LoVo (cell line): Measurements from ENCODE around the gene PALM.
"Not testable (repeated sequence)": the region's sequence is repeated elsewhere in the genome, so short reads cannot be mapped to it uniquely, and the experiment has no call there.

ENCODE experiments used
- DNase-seq: peaks from one replicate; pipeline ENCODE4 v3.0.0-alpha.2; 2016; ENCODE audit warnings: low spot score

The PALM gene

DNA sequence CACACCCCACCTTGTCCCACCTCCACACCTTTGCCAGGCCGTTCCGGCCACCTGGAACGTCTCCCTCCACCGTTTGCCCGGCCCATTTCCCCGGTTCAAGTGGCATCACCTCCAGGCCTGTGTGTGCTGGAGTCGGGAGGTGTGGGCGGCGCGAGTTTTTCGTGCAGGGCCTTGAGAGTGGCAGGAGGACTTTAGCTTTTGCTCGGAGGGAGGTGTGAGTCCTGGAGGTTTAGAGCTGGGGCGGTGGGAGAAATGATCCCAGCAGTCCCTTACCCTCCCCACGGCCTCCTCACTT, 4.3 kb upstream of the PALM start:
- DNase-seq: no peak

DNA sequence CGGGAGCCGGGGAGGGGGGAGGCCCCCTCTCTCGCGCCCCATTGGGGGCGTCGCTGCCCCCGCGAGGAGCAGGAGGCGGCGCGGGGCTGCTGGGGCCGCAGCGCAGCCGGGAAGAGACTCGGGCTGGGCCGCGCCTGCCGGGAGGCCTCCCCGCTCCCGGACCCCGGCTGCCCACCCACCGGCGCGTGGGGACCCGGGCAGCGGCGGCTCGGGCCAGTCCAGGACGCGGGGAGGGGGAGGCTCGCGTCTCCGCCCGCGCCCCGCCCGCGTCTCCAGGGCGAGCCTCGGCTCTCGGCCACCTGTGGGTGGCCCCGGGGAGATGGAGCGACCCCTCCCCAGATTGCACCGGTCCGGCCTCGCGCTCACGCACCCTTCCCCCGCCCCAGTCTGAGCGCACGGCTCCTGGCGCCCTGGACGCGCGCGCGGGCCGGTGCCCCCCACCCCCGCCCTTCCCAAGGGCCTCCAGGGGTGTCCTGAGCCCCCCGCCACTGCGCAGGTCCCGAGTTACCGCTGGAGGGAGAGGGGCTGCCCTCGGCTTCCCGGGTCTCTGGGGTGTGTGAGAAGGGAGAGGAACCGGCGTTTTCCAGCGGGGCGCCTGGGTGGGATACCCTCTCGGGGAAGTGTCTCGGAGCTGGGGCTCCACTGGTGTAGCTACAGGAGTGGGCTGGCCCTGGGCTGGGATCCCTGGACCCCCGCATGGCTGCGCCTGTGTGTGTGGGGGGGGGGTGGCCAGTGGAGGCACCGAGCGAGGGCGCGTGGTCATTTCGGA, 645 bp downstream of the PALM start:
- DNase-seq: no peak

DNA sequence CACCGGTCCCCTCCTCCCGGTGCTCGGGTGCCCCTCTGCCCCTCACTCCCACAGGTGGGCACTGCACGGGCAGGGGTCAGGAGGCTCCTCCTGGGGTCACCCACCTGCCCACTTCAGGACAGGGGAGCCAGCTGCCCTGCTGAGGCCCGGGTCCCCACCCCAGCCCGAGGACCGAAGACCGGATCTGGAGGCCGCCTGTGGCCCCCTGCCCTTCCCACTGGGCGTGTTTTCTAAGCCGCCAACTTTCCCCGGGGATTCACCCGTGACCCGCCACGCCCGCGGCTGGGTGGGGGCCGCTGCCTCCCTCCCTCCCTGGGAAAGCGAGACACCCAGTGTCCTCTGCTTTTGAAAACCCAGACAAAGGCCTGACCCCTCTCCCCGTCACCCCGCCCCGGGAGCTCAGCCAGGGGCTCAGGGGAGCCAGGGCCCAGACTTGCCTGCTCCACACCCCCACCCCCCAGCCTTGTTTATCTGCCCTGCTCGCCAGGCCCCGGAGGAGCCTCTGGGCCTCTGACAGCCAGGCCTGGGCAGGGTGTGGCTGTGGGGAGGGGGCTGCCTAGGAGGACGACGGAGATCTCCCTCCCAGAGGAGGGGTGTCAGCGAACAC, 1.3 kb downstream of the PALM start:
- no peak for DNase-seq

DNA sequence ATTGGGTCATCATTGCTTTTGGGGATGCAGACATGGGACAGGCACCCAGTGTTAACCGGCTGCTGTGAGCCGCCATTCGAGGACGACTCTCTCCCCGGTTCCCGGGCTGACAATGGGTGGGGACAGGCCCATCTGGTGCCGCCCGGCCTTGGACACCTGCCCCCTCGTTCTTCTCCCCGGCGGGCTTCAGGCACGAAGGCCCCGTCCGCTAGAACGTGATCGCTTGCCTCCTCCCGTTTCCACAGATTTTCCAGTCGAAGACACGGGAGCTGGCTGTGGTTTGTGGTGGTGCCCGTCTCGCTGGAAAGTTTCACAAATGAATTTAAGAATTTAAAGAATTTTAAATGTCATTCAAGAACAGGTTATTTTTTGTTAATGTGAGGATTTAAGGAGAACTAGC, 2.0 kb downstream of the PALM start:
- no peak for DNase-seq

DNA sequence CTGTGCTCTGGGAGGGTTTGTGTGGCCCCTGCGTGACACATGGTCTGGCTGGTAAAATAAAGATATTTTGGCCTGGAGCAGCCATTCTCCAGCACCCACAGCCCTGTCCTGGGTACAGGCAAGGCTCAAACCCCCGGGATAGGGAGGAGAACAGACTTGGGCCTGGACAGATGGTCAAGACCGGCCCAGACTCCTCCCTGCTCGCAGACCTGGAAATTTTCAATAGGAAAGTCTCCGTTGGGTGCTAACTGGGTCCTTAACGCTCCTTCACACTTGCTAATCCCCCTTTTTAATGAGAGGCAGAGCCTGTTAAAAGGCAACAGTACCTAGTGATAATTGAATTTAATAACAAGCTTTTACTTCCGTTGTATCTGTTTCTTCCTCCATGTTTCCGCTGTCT, 2.5 kb downstream of the PALM start:
- DNase-seq: no peak

DNA sequence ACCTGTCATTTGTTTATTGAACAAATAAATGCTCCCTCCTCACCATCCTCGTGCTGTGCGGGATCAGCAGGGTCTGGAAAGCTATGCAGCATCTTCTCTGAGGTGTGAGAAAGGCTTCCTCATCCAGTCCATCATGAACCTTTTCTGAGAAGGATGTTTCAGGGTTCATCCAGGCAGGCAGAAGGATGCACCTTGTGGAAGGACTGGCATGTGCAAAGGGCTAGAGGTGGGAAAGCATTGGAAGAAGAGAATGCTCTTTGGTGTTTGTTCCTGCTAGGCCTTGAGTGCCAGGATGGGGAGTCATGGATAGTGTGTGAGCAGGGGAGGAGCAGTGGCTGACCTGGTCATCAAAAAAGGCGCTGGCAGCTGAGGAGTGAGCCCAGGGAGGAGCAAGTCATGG, 6.6 kb downstream of the PALM start:
- DNase-seq: no peak

DNA sequence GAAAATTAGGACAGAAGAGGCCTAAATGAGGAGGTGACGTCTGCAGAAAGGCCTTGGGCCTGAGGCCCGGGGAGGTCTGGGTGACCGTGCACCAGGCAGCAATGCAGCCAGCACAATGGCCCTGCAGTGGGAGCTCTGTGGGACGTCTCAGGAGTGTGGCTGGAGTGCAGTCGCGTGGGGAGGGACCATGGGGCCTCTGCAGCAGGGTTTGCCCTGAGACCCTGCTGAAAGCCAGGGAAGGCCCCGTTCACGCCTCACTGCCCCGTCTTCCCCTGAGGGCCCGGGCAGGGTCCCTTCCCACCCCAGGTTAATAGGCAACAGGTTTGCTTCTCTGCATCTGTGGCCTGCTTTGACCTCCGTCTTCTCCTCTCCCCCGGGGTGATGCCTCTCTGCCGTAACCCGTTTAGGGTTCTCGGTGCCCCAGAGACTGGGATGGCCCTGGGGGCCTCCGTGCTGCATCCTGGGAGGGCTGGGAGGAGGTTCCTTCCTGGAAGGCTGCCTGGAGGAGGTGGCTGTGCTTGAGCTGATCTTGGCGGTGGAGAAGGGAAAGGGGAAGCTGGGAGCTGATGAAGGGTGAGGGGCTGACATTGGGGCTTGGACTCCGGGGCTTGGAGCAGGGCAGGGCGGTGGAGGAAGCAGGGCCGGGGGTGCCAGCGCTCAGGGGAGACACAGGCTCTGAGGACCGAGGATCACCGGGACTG, 9.7 kb downstream of the PALM start:
- DNase-seq: no peak

DNA sequence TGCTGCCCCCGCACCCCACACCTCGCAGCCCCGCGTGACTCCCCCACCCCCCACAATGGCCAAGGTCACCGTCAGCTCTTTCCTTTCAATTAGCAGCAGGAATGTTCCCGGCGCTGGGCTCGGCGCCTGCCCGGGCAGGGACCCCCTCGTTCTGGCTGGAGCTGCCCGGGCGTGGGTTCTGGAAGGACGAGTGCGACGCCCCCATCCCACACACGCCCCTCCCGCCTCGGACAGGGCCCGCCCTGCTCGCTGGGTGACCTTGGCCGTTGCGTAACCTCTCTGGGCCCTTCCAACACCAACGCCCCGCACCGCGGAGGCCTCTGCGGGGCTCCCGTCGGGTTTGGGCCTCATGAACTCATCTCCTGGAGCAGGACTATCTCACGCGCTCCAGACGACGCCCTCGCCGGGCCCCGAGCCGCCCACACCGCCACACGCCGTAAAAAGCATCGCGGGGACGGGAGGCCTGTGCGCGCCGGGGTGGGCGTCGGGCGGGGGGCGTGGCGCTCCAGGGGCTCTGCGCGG, 10.3 kb downstream of the PALM start:
- no peak for DNase-seq

DNA sequence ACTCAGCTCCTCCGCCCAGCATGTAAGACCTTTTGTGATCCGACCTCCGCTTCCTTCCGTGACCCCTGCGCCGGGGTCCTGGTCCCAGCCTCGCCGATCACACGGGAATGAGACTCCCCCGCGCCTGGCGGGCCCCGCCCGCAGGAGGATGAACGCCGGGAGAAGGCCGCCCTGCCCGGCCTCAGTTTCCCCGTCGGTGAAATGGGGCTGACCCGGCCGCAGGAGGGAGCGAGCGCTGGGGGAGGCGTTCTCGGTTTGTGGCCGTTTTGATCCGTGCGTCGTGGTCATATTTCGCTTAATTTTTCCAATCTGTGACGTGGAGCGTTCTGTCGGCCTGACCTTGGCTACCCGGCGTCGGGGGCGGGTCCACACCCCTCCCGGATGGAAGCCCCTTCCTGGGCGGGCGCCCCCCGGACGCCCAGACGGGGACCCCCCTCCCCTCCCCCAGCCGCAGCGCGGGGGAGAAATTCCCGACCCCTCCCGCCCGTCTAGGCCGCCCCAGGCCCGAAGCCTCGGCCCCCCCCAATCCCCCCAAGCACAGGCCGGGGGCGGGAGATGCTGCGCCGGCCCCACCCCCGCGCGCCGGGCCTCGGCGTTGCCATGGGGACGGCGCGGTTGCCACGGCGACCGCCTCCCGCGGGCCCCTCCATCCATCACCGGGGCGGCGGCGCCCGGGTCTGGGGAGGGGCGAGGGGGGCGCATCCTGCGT, 11.1 kb downstream of the PALM start:
- DNase-seq: no peak

DNA sequence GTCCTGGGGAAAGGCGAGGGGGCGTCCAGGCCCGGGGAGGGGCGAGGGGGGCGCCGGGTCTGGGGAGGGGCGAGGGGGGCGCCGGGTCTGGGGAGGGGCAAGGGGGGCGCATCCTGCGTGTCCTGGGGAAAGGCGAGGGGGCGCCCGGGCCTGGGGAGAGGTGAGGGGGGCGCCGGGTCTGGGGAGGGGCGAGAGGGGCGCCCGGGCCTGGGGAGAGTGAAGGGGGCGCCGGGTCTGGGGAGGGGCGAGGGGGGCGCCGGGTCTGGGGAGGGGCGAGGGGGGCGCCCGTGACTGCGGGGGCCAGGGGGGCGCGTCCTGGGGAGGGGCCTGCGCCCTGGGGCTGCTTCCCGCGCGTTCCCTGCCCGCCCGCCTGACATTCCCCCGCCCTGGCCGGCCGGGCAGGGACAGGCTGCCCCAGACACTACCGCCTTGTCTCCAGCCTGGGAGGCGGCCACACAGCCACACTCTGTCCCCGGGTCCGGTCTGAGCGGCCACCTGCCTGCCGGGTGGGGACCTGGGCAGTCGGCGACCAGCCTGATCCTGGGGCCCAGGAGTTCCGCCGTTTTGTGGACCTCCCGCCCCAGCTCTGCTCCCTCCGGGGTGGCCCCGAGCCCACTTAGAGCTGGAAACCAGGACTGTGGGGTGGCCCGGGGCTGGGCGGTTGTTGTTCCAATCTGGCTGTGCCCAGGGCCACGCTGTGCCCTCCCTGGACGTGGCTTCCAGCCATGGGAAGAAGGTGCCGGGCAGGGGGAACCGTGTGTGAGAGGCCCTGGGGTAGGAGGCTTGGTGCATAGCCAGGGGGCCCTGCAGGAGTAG, 11.8 kb downstream of the PALM start:
- DNase-seq: no peak

DNA sequence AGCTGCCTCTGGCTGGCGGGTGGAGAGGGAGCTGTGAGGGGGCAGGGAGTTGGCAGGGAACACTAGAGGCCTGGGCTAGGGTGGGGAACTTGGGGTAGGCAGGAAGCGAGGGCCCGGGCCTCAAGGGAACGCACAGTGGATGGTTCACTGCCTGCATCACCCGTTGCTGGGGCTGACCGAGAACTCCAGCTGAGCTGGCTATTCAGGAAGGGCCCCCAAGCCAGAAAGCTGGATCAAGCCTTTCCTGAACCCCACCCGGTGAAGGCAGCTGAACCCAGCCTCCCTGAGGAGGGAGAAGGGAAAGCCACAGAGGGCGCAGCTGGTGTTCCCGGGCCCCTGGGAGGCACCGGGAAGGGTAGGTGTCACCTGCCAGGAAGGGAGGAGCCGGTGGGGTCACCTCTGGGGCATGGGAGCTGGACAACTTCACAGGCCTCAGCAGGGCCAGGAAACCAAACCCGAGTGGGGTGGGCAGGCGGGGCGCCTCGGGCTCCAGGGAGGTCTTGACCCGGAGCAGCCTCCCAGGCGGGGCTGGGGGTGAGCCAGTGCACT, 13.9 kb downstream of the PALM start:
- DNase-seq: no peak

DNA sequence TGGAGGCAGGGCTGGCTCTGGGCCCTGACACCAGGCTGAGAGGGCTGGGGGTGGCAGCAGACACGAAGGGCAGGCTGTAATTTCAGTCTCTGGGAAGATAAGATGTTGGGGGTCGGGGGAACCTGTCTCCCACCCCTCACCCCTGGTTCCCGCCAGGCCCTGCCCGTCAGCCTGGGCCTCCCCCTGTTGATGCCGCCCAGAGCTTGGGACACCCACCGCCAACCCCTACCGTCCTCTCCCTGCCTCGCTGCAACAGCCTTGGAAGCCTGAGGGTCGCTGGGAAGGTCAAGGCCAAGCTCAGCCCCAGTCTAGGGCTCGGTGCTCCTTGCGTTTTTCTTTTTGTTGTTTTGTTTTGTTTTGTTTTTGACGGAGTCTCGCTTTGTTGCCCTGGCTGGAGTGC, 14.5 kb downstream of the PALM start:
- no peak for DNase-seq

DNA sequence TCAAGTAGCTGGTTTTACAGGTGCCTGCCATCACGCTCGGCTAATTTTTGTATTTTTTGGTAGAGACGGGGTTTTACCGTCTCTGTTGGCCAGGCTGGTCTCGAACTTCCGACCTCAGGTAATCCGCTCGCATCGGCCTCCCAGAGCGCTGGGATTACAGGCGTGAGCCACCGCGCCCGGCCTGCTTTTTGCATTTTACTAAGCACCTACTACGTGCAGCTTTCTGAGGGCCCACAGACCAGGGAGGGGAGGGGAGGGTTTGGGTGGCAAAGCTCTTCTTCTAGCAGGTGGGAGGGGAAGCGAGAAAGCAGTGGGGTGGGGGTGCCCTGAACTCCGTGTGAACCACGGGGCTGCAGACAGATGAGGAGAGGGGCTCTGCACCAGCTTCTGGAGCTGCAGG, 15.0 kb downstream of the PALM start:
- DNase-seq: no peak

DNA sequence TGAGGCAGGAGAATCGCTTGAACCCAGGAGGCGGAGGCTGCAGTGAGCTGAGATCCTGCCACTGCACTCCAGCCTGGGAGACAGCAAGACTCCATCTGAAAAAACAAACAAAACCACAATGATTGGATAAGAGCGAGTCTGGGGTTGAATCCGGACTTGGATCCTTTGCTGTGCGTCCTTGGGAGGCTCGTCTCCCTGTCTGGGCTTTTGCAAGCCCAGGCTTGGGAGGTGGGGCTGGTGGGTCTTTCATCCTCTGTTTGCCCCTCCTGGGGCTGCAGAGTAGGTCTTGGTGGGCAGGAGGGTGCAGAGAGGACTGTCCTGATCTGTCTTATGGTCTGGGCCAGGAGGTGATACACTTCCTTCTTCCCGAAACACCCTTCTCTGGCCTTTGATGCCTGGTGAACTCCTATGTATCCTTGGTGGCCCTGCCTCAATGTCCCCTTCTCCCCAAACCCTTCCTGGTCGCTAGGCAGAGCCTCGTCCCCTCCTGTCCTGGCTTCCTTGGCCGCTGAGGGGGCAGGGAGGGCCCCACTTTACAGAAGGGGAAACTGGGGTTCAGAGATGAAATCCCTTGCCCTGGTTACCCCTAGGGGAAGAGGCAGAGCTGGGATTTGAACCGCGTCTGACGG, 16.8 kb downstream of the PALM start:
- no peak for DNase-seq

DNA sequence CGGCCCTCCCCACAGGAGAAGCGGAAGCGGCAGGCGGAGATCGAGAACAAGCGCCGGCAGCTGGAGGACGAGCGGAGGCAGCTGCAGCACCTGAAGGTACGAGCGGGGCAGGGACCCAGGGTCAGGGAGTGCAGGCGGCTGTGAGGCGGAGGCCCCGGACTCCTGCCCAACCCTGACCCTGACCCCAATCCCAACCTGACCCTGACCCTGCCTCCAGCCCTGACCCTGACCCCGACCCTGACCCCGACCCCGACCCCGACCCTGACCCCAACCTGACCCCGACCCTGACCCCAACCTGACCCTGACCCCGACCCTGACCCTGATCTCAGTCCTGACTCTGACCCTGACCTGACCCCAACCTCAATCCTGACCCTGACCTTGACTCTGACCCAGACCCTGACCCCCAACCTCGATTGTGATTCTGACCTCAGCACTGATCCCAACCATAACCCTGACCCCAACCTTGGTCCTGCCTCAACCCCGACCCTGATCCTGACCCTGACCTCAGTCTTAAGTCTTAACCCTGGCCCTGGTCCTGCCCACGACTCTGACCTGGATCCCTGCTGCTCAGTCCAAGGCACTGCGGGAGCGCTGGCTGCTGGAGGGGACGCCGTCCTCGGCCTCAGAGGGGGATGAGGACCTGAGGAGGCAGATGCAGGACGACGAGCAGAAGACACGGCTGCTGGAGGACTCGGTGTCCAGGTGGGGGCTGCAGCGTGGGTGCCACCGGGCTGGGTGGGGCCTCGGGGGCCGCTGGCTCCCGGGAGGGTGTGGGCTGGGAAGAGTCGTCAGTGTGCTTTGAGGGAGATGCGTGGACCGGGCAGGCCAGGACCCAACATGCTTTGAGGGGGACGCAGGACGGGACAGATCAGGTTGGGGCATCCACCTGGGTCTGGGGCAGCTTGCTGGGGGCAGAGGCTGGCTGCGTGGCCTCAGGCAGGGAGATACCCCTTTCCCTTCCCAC, 18.5 kb downstream of the PALM start:
- no peak for DNase-seq

DNA sequence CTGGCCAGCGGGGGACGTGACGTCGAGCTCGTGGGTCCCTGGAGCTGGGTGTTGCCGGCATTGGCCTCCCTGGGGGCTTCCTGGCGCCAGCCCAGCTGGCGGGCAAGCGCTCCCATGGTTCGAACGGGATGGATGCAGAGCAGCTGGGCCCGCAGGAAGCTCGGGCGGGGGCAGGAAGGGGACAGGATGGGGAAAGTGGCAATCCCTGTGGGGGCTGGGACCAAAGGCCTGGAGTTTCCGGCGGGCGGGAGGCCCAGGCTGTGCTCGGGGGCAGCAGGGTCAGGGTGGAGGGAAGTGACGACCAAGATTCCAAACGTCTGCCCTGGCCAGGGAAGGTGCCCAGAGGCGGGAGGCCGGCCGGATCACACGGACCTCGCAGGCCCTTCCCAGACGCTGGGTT, 19.3 kb downstream of the PALM start:
- DNase-seq: no peak

DNA sequence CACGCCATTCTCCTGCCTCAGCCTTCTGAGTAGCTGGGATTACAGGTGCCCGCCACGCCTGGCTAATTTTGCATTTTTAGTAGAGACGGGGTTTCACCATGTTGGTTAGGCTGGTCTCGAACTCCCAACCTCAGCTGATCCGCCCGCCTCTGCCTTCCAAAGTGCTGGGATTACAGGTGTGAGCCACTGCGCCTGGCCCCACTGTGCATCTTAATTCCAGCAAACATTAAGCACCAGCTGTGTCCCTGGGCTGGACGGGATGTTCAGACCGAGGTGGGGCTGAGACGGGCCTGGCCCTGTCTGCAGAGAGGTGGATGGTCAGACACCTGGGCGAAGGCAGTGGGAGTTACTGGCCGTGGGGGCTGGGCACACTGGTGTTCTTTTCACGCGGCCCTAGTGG, 20.8 kb downstream of the PALM start:
- not testable (repeated sequence) for DNase-seq

DNA sequence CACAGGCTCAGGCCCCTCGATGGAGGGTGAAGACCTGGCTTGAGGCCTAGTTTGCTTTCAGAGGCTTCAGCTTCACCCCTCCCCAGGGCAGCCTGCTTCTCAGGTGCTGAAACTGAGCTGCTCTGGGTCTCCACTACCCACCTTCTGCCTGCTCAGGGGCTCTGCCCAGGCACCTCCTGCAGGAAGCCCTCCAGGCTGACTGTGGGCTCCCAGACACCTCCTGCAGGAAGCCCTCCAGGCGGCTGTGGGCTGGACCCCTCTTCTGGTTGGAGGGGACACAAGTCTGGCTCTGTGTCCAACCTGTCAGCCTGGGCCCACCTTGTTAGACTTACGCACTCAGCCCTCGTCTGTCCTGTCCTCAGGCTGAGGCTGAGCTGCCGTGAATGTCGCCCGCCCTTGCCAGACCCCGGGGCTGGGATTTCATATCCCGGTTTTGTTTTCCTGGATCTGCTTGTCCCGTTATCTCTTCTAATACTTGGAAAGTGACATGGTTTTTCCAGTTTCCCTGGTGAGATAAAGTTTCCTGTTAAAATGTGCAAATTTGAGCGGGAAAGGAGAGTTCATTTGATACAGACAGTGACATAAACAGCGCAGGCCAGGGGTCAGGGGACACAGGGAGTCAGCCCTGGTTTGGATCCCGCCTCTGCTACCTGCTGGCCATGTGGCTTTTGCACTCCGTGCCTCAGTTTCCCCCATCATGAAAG, 21.4 kb downstream of the PALM start:
- no peak for DNase-seq

DNA sequence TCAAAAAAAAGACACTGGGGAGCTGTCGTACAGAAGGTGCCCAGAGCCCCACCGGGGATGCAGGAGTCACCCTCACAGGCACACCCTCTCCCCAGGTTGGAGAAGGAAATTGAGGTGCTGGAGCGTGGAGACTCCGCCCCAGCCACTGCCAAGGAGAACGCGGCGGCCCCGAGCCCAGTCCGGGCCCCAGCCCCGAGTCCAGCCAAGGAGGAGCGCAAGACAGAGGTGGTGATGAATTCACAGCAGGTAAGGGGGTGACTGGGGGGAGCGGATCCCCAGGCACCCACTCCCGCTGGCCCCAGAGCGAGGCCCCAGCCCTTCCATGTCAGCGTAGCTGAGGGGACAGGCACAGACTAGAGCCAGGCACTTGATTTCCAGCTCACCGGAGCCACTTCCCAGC, 22.3 kb downstream of the PALM start:
- DNase-seq: no peak
